Measurements from ENCODE around the gene GRIN2A. TPM values are rescaled to one million over a fixed set of nuclear protein-coding genes. Genes with fewer than 3 reads are reported as not detected.

The GRIN2A gene
- total RNA-seq, 1 donor from 2014 or later, result 7.8 TPM

DNA sequence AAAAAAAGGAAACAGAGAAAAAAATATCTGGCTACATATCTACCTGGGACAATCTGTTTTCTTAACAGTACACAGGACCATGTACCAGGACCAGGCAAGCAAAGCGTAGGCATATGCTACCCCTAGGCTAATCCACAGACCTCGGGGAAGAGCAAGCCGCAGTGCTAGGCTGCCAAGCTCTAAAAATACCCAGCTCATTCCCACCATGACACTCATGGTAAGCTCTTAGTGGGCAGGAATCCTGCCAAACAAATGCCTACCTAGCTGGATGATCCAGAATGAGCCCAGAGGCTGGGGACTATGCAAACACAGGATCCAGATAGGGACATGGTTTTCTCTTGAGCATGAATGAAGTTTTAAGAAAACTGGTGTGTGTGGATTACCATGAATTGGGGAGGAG is 95.6 kb downstream of the GRIN2A start:
- no peak overlapping the region for H3K4me3 ChIP-seq
- no peak overlapping the region for H3K27ac ChIP-seq
- peaks cover 3 to 8% of the 10 kb centered on the region in 2 donors for H3K4me1 ChIP-seq
- no peaks in the 10 kb centered on the region for H3K36me3 ChIP-seq
- TF ChIP-seq, protein P1, sequence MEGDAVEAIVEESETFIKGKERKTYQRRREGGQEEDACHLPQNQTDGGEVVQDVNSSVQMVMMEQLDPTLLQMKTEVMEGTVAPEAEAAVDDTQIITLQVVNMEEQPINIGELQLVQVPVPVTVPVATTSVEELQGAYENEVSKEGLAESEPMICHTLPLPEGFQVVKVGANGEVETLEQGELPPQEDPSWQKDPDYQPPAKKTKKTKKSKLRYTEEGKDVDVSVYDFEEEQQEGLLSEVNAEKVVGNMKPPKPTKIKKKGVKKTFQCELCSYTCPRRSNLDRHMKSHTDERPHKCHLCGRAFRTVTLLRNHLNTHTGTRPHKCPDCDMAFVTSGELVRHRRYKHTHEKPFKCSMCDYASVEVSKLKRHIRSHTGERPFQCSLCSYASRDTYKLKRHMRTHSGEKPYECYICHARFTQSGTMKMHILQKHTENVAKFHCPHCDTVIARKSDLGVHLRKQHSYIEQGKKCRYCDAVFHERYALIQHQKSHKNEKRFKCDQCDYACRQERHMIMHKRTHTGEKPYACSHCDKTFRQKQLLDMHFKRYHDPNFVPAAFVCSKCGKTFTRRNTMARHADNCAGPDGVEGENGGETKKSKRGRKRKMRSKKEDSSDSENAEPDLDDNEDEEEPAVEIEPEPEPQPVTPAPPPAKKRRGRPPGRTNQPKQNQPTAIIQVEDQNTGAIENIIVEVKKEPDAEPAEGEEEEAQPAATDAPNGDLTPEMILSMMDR (IDR thresholded peaks at IDR 0.05), result no peak
- intact Hi-C loops (cut with DNase I), result no loop called here
- no peaks in the 10 kb centered on the region for H3K27me3 ChIP-seq
- no peak for DNase-seq (ENCODE audit: low spot score in 2 of 2)
- H3K9me3 ChIP-seq, result no peaks in the 10 kb centered on the region

DNA sequence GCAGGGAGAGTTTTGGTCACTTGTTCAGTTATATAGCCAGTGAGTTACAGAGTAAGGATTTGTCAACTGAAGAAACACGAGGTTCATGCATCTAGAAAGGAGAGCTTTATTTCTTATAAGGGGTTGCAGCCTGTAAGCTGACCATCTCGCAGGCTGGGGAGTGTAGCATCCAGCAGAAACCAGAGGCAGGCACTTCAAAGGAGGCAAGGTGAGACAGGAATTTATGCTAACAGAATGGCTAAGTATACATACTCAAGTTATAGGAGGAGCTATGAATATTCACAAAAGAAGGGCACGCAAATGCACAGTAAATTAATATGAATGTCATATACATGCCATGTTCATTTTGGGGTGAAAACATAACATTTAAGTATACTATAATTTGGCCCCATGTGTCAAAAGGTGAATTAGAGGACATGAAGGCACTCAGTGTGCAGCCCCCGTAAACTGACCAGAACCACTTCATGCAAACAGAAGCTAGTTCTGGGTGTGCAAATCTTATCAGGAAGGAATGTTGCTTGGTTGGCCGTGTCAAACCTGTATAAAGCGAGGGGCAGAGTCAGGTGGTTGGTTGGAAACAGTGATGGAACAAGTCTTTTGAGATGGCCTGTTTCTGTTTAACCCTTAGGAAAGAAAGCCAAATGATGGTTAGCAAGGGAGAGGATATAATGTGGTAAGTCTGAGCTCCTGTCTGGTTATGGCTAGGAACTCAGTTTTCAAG is 97.0 kb downstream of the GRIN2A start:
- intact Hi-C loops (cut with DNase I), result no loop called here
- DNase-seq (ENCODE audit: low spot score in 2 of 2), result no peak
- H3K4me1 ChIP-seq, result peaks cover 3 to 20% of the 10 kb centered on the region in 2 donors

DNA sequence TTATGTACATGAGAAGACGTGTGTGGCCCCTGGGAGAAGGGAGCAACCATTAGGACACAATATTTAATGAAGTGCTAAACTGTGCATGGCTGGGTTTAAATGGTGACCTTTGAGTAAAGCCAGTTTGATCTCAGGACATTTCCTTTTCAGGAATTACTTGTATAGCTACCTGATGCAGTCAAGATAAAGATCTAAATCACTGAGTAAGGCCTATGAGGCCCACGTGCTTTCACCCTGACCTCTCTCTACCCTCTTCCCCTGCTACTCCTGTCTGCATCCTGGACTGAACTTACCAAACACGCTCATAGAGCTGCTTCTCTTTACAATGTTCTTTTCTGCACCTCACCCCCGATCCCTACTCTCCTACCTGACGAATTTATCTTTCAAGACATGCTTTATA is 98.9 kb downstream of the GRIN2A start:
- intact Hi-C loops (cut with DNase I), result loop anchor here (5.0 kb wide), 2 partner anchors 39 to 84 kb away; no protein-coding TSS in a partner anchor
- no peaks in the 10 kb centered on the region for H3K36me3 ChIP-seq
- no peaks in the 10 kb centered on the region for H3K27me3 ChIP-seq
- DNase-seq (ENCODE audit: low spot score in 2 of 2), result no peak
- no peak overlapping the region for H3K27ac ChIP-seq
- H3K4me1 ChIP-seq, result peaks cover 3 to 22% of the 10 kb centered on the region in 2 donors
- TF ChIP-seq, protein P1 (IDR thresholded peaks at IDR 0.05), result no peak
- H3K4me3 ChIP-seq, result no peak overlapping the region
- no peaks in the 10 kb centered on the region for H3K9me3 ChIP-seq

More for the DNA sequence above, 97.0 kb downstream of the GRIN2A start:
- Histone ChIP-seq H3K9me3 (no peaks in the 10 kb centered on the region), H3K4me3 (no peak overlapping the region), H3K27me3 (no peaks in the 10 kb centered on the region), H3K36me3 (no peaks in the 10 kb centered on the region), H3K27ac (no peak overlapping the region)
- TF ChIP-seq, protein P1 (IDR thresholded peaks at IDR 0.05), result no peak

DNA sequence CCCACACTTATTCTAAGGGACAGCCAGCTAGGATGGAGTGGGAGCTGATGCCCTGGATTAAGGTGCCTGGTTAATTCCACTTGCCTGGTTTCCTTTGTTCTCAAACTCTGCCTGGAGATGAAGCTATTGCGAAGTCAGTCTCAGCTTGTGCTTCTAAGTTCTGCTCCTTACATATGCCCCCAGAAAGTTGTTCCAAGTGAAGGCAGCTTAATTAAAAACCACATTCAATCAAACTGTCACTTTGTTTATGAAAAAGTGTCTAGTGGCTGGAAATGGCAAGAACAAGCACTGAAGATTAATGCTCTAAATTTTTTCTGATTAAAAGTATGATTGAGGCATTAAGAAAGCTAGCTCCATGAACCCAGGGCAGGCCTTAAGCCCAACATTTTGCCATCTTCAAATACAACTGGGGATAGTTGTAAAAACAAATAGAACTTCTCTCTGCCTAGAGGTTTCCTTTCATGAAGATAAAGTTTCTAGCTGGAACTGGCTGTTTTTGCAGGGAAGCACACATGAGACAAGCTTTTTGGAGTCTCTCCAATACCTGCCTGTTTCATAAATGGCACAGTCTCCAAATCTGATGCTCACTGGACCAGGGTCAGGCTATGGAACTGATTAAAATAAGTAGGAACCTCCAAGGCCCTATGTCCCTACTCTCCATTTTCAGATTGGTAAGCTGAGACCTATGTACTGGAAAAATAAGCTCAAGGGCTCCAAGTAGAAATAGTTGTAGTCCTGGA is 100.9 kb downstream of the GRIN2A start:
- Histone ChIP-seq H3K9me3 (no peaks in the 10 kb centered on the region), H3K4me3 (no peak overlapping the region), H3K27ac (peak overlapping the region in 1 of 2 donors; percentile 55), H3K36me3 (no peaks in the 10 kb centered on the region), H3K4me1 (peaks cover 0 to 17% of the 10 kb centered on the region in 2 donors), H3K27me3 (no peaks in the 10 kb centered on the region)
- DNase-seq (ENCODE audit: low spot score in 2 of 2), result no peak
- intact Hi-C loops (cut with DNase I), result loop anchor here (5.0 kb wide), 2 partner anchors 41 to 86 kb away; no protein-coding TSS in a partner anchor
- TF ChIP-seq, protein P1 (IDR thresholded peaks at IDR 0.05), result no peak

DNA sequence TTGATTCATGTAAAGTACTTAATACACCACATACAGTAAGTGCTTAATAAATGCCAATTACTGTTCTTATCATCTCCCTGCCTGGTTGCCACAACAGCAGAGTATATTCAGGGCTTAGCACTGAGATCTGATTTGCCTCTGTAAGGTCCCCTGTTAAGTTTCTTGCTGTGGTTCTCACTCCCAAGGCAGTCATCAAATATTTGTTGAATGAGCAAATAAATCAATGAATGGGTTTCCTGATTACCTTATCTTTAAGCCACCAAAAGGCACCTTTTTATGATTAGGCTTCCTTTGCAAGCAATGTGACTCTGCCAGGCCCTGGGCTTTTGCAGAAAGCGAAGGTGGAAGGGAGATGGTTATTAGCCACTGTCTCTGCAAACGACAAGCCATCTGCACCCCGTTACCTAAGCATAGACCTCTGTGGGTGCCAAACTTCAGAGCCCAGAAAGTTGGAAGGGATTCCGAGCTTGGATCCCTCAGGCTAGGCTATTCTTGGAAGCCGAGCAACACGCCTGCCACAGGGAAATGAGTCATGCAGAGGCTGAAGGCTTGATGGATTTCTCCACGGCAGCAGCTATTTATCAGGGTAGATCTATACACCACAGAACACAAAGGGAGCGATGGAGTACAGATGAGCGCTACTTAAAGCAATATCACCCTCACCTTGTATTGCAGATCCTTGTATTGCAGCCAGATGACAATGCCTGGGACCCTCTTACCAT is 102.0 kb downstream of the GRIN2A start:
- peak; percentile 16 to 79 for DNase-seq (ENCODE audit: low spot score in 2 of 2)

More for the DNA sequence above, 102.0 kb downstream of the GRIN2A start:
- Histone ChIP-seq H3K4me3 (no peak overlapping the region), H3K36me3 (no peaks in the 10 kb centered on the region), H3K4me1 (peaks cover 0 to 17% of the 10 kb centered on the region in 2 donors), H3K27ac (peak overlapping the region in 1 of 2 donors; percentile 55), H3K27me3 (no peaks in the 10 kb centered on the region), H3K9me3 (no peaks in the 10 kb centered on the region)
- TF ChIP-seq, protein P1 (IDR thresholded peaks at IDR 0.05), result no peak
- intact Hi-C loops (cut with DNase I), result loop anchor here (5.0 kb wide), 2 partner anchors 42 to 87 kb away; no protein-coding TSS in a partner anchor
